ENCODE results near the gene RPL38.

Gene RPL38

DNA sequence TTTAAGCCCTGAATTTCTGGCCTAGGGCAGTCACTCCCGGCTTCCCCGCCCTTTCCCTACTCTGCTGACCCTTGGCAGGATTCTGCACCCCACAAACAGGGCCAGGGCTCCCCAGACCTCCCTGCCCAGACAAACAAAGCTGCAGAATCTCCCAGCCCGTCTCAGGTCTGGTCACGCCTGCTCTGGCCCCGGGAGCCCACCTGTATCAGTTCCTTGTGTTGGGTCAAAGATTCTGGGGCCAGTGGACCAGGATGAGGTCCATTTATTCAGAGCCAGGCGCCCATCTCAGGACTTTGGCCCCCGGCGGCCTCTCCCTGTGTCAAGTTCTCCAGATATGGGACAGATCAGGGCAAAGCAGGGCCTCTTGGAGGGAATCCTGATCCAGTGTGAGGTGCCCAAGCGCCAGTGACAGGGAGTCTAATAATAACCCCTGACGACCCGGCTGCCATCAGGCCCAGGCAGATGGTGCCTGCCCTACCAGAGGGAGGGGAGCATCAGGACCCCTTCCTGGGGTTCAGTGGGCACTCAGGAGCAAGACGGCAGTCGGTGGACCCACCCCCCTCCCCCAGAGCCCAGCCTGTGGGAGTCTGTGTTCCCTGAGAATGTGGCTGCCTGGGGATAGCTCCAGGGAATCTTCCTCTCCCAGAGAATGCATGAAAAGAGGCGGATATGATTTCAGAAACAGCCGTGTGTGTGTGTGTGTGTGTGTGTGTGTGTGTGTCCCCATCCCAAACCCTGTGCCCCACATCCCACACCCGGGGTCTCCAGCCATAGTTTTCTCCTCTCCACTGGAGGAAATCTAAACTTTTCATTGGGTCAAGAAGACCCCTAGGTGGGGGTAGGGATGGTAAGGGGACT, 11.2 kb downstream of the RPL38 start:
- Histone ChIP-seq H2BK5ac (ENCODE audit: low read depth, low read length, poor library complexity, severe bottlenecking) (no peak overlapping the region), H4K8ac (ENCODE audit: low read length) (no peak overlapping the region), H3K27ac (ENCODE audit: low read length, poor library complexity, severe bottlenecking) (no peak overlapping the region), H2BK120ac (ENCODE audit: low read depth, low read length) (no peak overlapping the region), H2AFZ (ENCODE audit: low read depth, low read length) (no peak overlapping the region), H3K27me3 (ENCODE audit: control insufficient read depth in 1 of 2, insufficient read depth in 1 of 2, low read length in 2 of 2) (peaks cover 20 to 48% of the 10 kb centered on the region in 2 experiments), H3K4ac (ENCODE audit: low read depth in 1 of 2, low read length in 2 of 2) (no peak overlapping the region), H3K23ac (ENCODE audit: low read length in 2 of 2) (no peak overlapping the region), H3K18ac (ENCODE audit: low read depth in 1 of 2, low read length in 2 of 2) (no peak overlapping the region), H2BK12ac (ENCODE audit: low read length in 2 of 2) (no peak overlapping the region), H3K4me2 (ENCODE audit: low read length, poor library complexity, severe bottlenecking) (no peak overlapping the region), H2BK15ac (ENCODE audit: low read depth, poor library complexity, severe bottlenecking) (no peak overlapping the region), H3K4me3 (ENCODE audit: insufficient read depth in 1 of 2, low read depth in 1 of 2, low read length in 2 of 2) (no peak overlapping the region), H3K4me1 (ENCODE audit: control insufficient read depth, insufficient read depth, low read depth, low read length) (peaks cover 39% of the 10 kb centered on the region), H4K91ac (ENCODE audit: low read length) (no peak overlapping the region), H3K79me1 (replicated peaks; ENCODE audit: low read length, poor library complexity, severe bottlenecking) (peaks cover 2% of the 10 kb centered on the region), H3K14ac (ENCODE audit: low read length in 2 of 2) (no peak overlapping the region), H3K9ac (ENCODE audit: low read length) (no peak overlapping the region), H2AK5ac (ENCODE audit: low read length, severe bottlenecking) (no peak overlapping the region), H3K9me3 (ENCODE audit: control insufficient read depth, low read length) (no peaks in the 10 kb centered on the region), H3K36me3 (ENCODE audit: control insufficient read depth in 1 of 2, insufficient read depth in 2 of 2, low read depth in 1 of 2, low read length in 2 of 2) (peaks cover 6 to 12% of the 10 kb centered on the region in 2 experiments)
- 84% methylated on average over 11 of the region's 16 CpGs for WGBS
- no peak for DNase-seq

DNA sequence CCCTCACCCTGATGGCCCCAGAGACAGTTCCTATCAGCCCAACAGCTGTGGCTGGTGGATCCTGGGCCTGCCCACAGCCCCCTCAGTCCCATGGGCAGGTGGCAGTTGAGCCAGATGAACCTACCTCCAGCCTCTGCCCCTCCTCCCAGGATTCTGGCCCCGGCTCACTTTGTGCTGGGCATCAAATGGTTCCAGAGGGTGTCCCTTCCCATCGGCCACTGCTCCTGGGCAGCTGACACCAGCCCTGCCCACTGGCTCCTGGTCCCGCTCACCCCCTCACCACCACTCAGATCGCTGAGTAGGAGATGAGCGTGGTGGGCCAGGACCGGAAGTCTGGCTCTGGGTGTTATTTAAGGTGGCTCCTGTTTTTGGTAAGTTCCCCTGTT, 11.9 kb downstream of the RPL38 start:
- no peak overlapping the region for H2BK120ac ChIP-seq (ENCODE audit: low read depth, low read length)
- no peak overlapping the region for H4K8ac ChIP-seq (ENCODE audit: low read length)
- H3K27ac ChIP-seq (ENCODE audit: low read length, poor library complexity, severe bottlenecking) = no peak overlapping the region
- H3K9me3 ChIP-seq (ENCODE audit: control insufficient read depth, low read length) = no peaks in the 10 kb centered on the region
- peaks cover 2% of the 10 kb centered on the region for H3K79me1 ChIP-seq (replicated peaks; ENCODE audit: low read length, poor library complexity, severe bottlenecking)
- H2AK5ac ChIP-seq (ENCODE audit: low read length, severe bottlenecking) = no peak overlapping the region
- no peak overlapping the region for H2AFZ ChIP-seq (ENCODE audit: low read depth, low read length)
- no peak for DNase-seq
- H3K4me2 ChIP-seq (ENCODE audit: low read length, poor library complexity, severe bottlenecking) = no peak overlapping the region
- H3K4me1 ChIP-seq (ENCODE audit: control insufficient read depth, insufficient read depth, low read depth, low read length) = peaks cover 35% of the 10 kb centered on the region
- H3K18ac ChIP-seq (ENCODE audit: low read depth in 1 of 2, low read length in 2 of 2) = no peak overlapping the region
- H3K9ac ChIP-seq (ENCODE audit: low read length) = no peak overlapping the region
- H3K27me3 ChIP-seq (ENCODE audit: control insufficient read depth in 1 of 2, insufficient read depth in 1 of 2, low read length in 2 of 2) = peaks cover 20 to 48% of the 10 kb centered on the region in 2 experiments
- H2BK15ac ChIP-seq (ENCODE audit: low read depth, poor library complexity, severe bottlenecking) = no peak overlapping the region
- H3K4me3 ChIP-seq (ENCODE audit: insufficient read depth in 1 of 2, low read depth in 1 of 2, low read length in 2 of 2) = no peak overlapping the region
- H3K14ac ChIP-seq (ENCODE audit: low read length in 2 of 2) = no peak overlapping the region
- H2BK12ac ChIP-seq (ENCODE audit: low read length in 2 of 2) = no peak overlapping the region
- no peak overlapping the region for H3K4ac ChIP-seq (ENCODE audit: low read depth in 1 of 2, low read length in 2 of 2)
- no peak overlapping the region for H3K23ac ChIP-seq (ENCODE audit: low read length in 2 of 2)
- 89% methylated on average over 6 of the region's 6 CpGs for WGBS
- peaks cover under 1 to 6% of the 10 kb centered on the region in 2 experiments for H3K36me3 ChIP-seq (ENCODE audit: control insufficient read depth in 1 of 2, insufficient read depth in 2 of 2, low read depth in 1 of 2, low read length in 2 of 2)
- no peak overlapping the region for H4K91ac ChIP-seq (ENCODE audit: low read length)
- H2BK5ac ChIP-seq (ENCODE audit: low read depth, low read length, poor library complexity, severe bottlenecking) = no peak overlapping the region

DNA sequence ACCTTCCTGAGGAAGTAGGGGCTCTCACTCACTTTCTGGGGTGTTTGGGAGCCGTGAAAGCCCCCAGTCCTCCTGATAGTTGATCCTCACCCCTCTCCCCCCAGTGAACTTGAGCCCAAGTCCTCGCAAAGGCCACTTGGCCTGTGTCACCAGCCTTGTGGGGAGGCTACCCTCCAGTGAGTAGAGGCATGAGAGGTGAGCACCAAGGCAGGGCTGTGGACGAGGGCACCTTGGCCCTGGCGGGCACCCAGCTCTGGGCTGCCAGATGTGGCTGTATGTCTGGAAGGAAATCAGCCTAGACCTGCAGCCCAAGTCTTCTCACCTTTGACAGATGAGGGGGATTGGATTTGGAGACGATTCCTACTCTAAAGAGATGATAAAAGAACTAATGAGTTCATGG, 13.0 kb downstream of the RPL38 start:
- Histone ChIP-seq H3K23ac (ENCODE audit: low read length in 2 of 2) (no peak overlapping the region), H3K9me3 (ENCODE audit: control insufficient read depth, low read length) (no peaks in the 10 kb centered on the region), H3K27ac (ENCODE audit: low read length, poor library complexity, severe bottlenecking) (no peak overlapping the region), H4K8ac (ENCODE audit: low read length) (no peak overlapping the region), H3K4ac (ENCODE audit: low read depth in 1 of 2, low read length in 2 of 2) (no peak overlapping the region), H2BK15ac (ENCODE audit: low read depth, poor library complexity, severe bottlenecking) (no peak overlapping the region), H3K18ac (ENCODE audit: low read depth in 1 of 2, low read length in 2 of 2) (no peak overlapping the region), H2AK5ac (ENCODE audit: low read length, severe bottlenecking) (no peak overlapping the region), H2AFZ (ENCODE audit: low read depth, low read length) (no peak overlapping the region), H3K4me1 (ENCODE audit: control insufficient read depth, insufficient read depth, low read depth, low read length) (peaks cover 25% of the 10 kb centered on the region), H3K9ac (ENCODE audit: low read length) (no peak overlapping the region), H3K27me3 (ENCODE audit: control insufficient read depth in 1 of 2, insufficient read depth in 1 of 2, low read length in 2 of 2) (peaks cover 20 to 48% of the 10 kb centered on the region in 2 experiments), H3K14ac (ENCODE audit: low read length in 2 of 2) (no peak overlapping the region), H3K4me3 (ENCODE audit: insufficient read depth in 1 of 2, low read depth in 1 of 2, low read length in 2 of 2) (no peak overlapping the region), H3K36me3 (ENCODE audit: control insufficient read depth in 1 of 2, insufficient read depth in 2 of 2, low read depth in 1 of 2, low read length in 2 of 2) (no peaks in the 10 kb centered on the region), H2BK12ac (ENCODE audit: low read length in 2 of 2) (no peak overlapping the region), H3K4me2 (ENCODE audit: low read length, poor library complexity, severe bottlenecking) (no peak overlapping the region), H2BK5ac (ENCODE audit: low read depth, low read length, poor library complexity, severe bottlenecking) (no peak overlapping the region), H4K91ac (ENCODE audit: low read length) (no peak overlapping the region), H3K79me1 (replicated peaks; ENCODE audit: low read length, poor library complexity, severe bottlenecking) (peaks cover 2% of the 10 kb centered on the region), H2BK120ac (ENCODE audit: low read depth, low read length) (no peak overlapping the region)
- WGBS = 79% methylated on average over 4 of the region's 5 CpGs
- no peak for DNase-seq

DNA sequence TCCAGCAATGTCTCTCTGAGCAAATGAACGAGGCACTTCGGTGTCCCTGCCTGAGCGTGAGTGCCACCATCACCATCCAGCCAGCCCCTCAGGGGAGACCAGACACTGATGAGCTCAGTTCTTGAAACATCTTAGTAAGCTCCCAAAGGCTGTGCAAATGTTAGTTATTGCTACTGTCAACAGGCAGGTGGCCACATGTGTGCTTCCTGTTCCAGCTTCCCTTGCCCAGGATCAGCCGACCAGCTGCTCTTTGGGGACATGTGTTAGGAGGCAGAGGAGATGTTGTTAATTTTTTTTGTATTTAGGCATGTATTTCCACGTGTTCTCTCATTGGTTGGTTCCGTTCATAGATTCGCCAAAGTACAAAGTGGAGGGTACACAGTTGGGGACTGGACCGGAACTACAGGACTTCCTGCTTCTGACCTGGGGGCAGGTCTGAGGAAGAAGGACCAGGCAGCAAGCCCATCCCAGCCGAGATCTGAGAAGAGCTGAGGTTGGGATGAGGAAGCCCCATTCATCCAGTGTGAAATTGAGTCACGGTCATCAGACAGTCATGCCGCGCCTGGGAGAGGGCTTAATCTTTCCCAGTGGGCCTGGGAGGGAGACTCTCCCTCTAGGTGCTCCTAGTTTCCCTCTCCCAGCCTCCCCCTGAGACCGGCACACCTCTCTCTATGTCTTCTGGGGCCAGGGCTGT, 13.7 kb downstream of the RPL38 start:
- no peak overlapping the region for H3K18ac ChIP-seq (ENCODE audit: low read depth in 1 of 2, low read length in 2 of 2)
- no peak overlapping the region for H2AK5ac ChIP-seq (ENCODE audit: low read length, severe bottlenecking)
- peaks cover 2% of the 10 kb centered on the region for H3K79me1 ChIP-seq (replicated peaks; ENCODE audit: low read length, poor library complexity, severe bottlenecking)
- H3K9me3 ChIP-seq (ENCODE audit: control insufficient read depth, low read length) = no peaks in the 10 kb centered on the region
- no peak overlapping the region for H3K14ac ChIP-seq (ENCODE audit: low read length in 2 of 2)
- H3K4me2 ChIP-seq (ENCODE audit: low read length, poor library complexity, severe bottlenecking) = no peak overlapping the region
- H3K23ac ChIP-seq (ENCODE audit: low read length in 2 of 2) = no peak overlapping the region
- no peak overlapping the region for H2BK120ac ChIP-seq (ENCODE audit: low read depth, low read length)
- H3K4me3 ChIP-seq (ENCODE audit: insufficient read depth in 1 of 2, low read depth in 1 of 2, low read length in 2 of 2) = no peak overlapping the region
- peaks cover 24 to 48% of the 10 kb centered on the region in 2 experiments for H3K27me3 ChIP-seq (ENCODE audit: control insufficient read depth in 1 of 2, insufficient read depth in 1 of 2, low read length in 2 of 2)
- H3K4me1 ChIP-seq (ENCODE audit: control insufficient read depth, insufficient read depth, low read depth, low read length) = peaks cover 19% of the 10 kb centered on the region
- H4K8ac ChIP-seq (ENCODE audit: low read length) = no peak overlapping the region
- H2AFZ ChIP-seq (ENCODE audit: low read depth, low read length) = no peak overlapping the region
- DNase-seq = no peak
- H2BK12ac ChIP-seq (ENCODE audit: low read length in 2 of 2) = no peak overlapping the region
- H3K36me3 ChIP-seq (ENCODE audit: control insufficient read depth in 1 of 2, insufficient read depth in 2 of 2, low read depth in 1 of 2, low read length in 2 of 2) = no peaks in the 10 kb centered on the region
- no peak overlapping the region for H3K27ac ChIP-seq (ENCODE audit: low read length, poor library complexity, severe bottlenecking)
- no peak overlapping the region for H3K4ac ChIP-seq (ENCODE audit: low read depth in 1 of 2, low read length in 2 of 2)
- H3K9ac ChIP-seq (ENCODE audit: low read length) = no peak overlapping the region
- H4K91ac ChIP-seq (ENCODE audit: low read length) = no peak overlapping the region
- 88% methylated on average over 13 of the region's 13 CpGs for WGBS
- no peak overlapping the region for H2BK5ac ChIP-seq (ENCODE audit: low read depth, low read length, poor library complexity, severe bottlenecking)
- H2BK15ac ChIP-seq (ENCODE audit: low read depth, poor library complexity, severe bottlenecking) = no peak overlapping the region
